H9 (cell line): Measurements from ENCODE around the gene ICE2. TPM values are rescaled to one million over a fixed set of nuclear protein-coding genes. Genes with fewer than 3 reads are reported as not detected.

Experiments used
- DNase-seq: peaks from one replicate; pipeline ENCODE4 v3.0.0-alpha.2; 2017
- H2AFZ ChIP-seq: one replicate; pipeline ENCODE4 v1.6.1; 2013; ENCODE audit warnings: mild to moderate bottlenecking, low read length, control low read depth, moderate library complexity
- H2AK5ac ChIP-seq: 2 replicates; pipeline ENCODE4 v1.6.1; 2013; ENCODE audit warnings: low read length, control low read depth, mixed read lengths; ENCODE audit not compliant: insufficient read length
- H2BK120ac ChIP-seq: one replicate; pipeline ENCODE4 v1.6.1; 2013; ENCODE audit warnings: low read depth, mild to moderate bottlenecking, low read length, control low read depth, inconsistent platforms; ENCODE audit not compliant: poor library complexity, severe bottlenecking
- H2BK12ac ChIP-seq: 2 replicates; pipeline ENCODE4 v1.6.1; 2013; ENCODE audit warnings: low read length, control low read depth, mixed read lengths, low read depth; ENCODE audit not compliant: insufficient read length
- H2BK15ac ChIP-seq: 2 replicates; pipeline ENCODE4 v1.6.1; 2013; ENCODE audit warnings: low read depth, low read length, control low read depth
- H2BK20ac ChIP-seq: one replicate; pipeline ENCODE4 v1.6.1; 2013; ENCODE audit warnings: low read depth, mild to moderate bottlenecking, low read length, control low read depth, inconsistent platforms; ENCODE audit not compliant: poor library complexity, severe bottlenecking
- H2BK5ac ChIP-seq: 2 replicates; pipeline ENCODE4 v1.6.1; 2013; ENCODE audit warnings: low read length, control low read depth, mixed read lengths; ENCODE audit not compliant: insufficient read length
- H3K14ac ChIP-seq: 2 replicates; pipeline ENCODE4 v1.6.1; 2013; ENCODE audit warnings: low read length, control low read depth; ENCODE audit not compliant: insufficient read depth
- H3K18ac ChIP-seq: 2 replicates; pipeline ENCODE4 v1.6.1; 2013; ENCODE audit warnings: low read depth, mild to moderate bottlenecking, mixed read lengths, low read length, control low read depth; ENCODE audit not compliant: insufficient read length
- H3K23ac ChIP-seq: 2 replicates; pipeline ENCODE4 v1.6.1; 2013; ENCODE audit warnings: low read length, control low read depth, mixed read lengths, low read depth; ENCODE audit not compliant: insufficient read length
- H3K23me2 ChIP-seq: 2 replicates; pipeline ENCODE4 v1.6.1; 2013; ENCODE audit warnings: low read depth, mild to moderate bottlenecking, mixed read lengths, low read length, control low read depth; ENCODE audit not compliant: insufficient read length, poor library complexity, severe bottlenecking
- H3K27ac ChIP-seq: 2 replicates; pipeline ENCODE4 v1.5.1; 2013; ENCODE audit warnings: low read length, control low read depth, mixed read lengths, low read depth; ENCODE audit not compliant: insufficient read length
- H3K27me3 ChIP-seq: 2 replicates; pipeline ENCODE4 v1.6.1; 2013; ENCODE audit warnings: low read length, control low read depth, inconsistent platforms; ENCODE audit not compliant: insufficient read depth
- H3K4ac ChIP-seq: 2 replicates; pipeline ENCODE4 v1.6.1; 2013; ENCODE audit warnings: low read depth, mild to moderate bottlenecking, control low read depth, inconsistent platforms, low read length, moderate library complexity
- H3K4me1 ChIP-seq: 2 replicates; pipeline ENCODE4 v1.6.1; 2013; ENCODE audit warnings: low read length, control low read depth, inconsistent platforms; ENCODE audit not compliant: insufficient read depth
- H3K4me2 ChIP-seq: 2 replicates; pipeline ENCODE4 v1.6.1; 2013; ENCODE audit warnings: low read length, control low read depth, mixed read lengths; ENCODE audit not compliant: insufficient read length, insufficient read depth
- H3K56ac ChIP-seq: 2 replicates; pipeline ENCODE4 v1.6.1; 2013; ENCODE audit warnings: low read depth, mild to moderate bottlenecking, mixed read lengths, low read length, control low read depth; ENCODE audit not compliant: insufficient read length
- H3K79me1 ChIP-seq: 2 replicates; pipeline ENCODE4 v1.6.1; 2013; ENCODE audit warnings: low read depth, mild to moderate bottlenecking, moderate library complexity, low read length, control low read depth, inconsistent platforms; ENCODE audit not compliant: insufficient read depth, poor library complexity, severe bottlenecking
- H3K79me2 ChIP-seq: 2 replicates; pipeline ENCODE4 v1.6.1; 2013; ENCODE audit warnings: low read length, control low read depth, inconsistent platforms; ENCODE audit not compliant: insufficient read depth
- H3K9ac ChIP-seq: 2 replicates; pipeline ENCODE4 v1.6.1; 2013; ENCODE audit warnings: low read length, control low read depth, mixed read lengths; ENCODE audit not compliant: insufficient read length; ENCODE audit errors: extremely low read depth
- H3K9me3 ChIP-seq: one replicate; pipeline ENCODE4 v1.6.1; 2013; ENCODE audit warnings: low read depth, low read length, inconsistent platforms; ENCODE audit not compliant: control insufficient read depth
- H3T11ph ChIP-seq: one replicate; pipeline ENCODE4 v1.6.1; 2013; ENCODE audit warnings: mild to moderate bottlenecking, low read length, control low read depth, inconsistent platforms
- H4K20me1 ChIP-seq: one replicate; pipeline ENCODE4 v1.6.1; 2013; ENCODE audit not compliant: control insufficient read depth, insufficient read length, insufficient read depth
- H4K5ac ChIP-seq: 2 replicates; pipeline ENCODE4 v1.6.1; 2013; ENCODE audit warnings: low read depth, mild to moderate bottlenecking, mixed read lengths, low read length, control low read depth; ENCODE audit not compliant: insufficient read length
- H4K8ac ChIP-seq: replicated peaks from 2 replicates; pipeline ENCODE4 v1.6.1; 2013; ENCODE audit warnings: low read length, control low read depth, mixed read lengths, low read depth; ENCODE audit not compliant: insufficient read length
- H4K91ac ChIP-seq: 2 replicates; pipeline ENCODE4 v1.6.1; 2013; ENCODE audit warnings: low read depth, mild to moderate bottlenecking, moderate library complexity, mixed read lengths, low read length, control low read depth; ENCODE audit not compliant: insufficient read length
- H3K27ac Mint-ChIP-seq, 3 experiments: 2 replicates in 2 of 3; 3 replicates in 1 of 3; pipeline ENCODE4 v1.8.0; 2020 to 2021; ENCODE audit warnings: mixed read lengths in 3 of 3, mild to moderate bottlenecking in 1 of 3, moderate library complexity in 1 of 3
- H3K27me3 Mint-ChIP-seq: 2 replicates; pipeline ENCODE4 v1.8.0; 2021; ENCODE audit warnings: low read depth, mild to moderate bottlenecking, moderate library complexity, mixed read lengths
- H3K36me3 Mint-ChIP-seq, 3 experiments: 2 replicates in 2 of 3; 3 replicates in 1 of 3; pipeline ENCODE4 v1.8.0; 2020 to 2021; ENCODE audit warnings: low read depth in 3 of 3, mixed read lengths in 3 of 3; ENCODE audit not compliant: insufficient read depth in 1 of 3
- H3K4me1 Mint-ChIP-seq, 2 experiments: 2 replicates each; pipeline ENCODE4 v1.8.0; 2020; ENCODE audit warnings: mixed read lengths in 2 of 2
- H3K4me3 Mint-ChIP-seq, 2 experiments: 2 replicates in 1 of 2; 3 replicates in 1 of 2; pipeline ENCODE4 v1.8.0; 2020 to 2021; ENCODE audit warnings: mild to moderate bottlenecking in 2 of 2, mixed read lengths in 2 of 2, moderate library complexity in 1 of 2
- H3K9me3 Mint-ChIP-seq, 2 experiments: 2 replicates in 1 of 2; 3 replicates in 1 of 2; pipeline ENCODE4 v1.8.0; 2020; ENCODE audit warnings: mild to moderate bottlenecking in 2 of 2, mixed read lengths in 2 of 2, moderate library complexity in 1 of 2
- WGBS: extraction: QIAGEN DNeasy Blood & Tissue Kit; methylation state at CpG from one replicate; pipeline ENCODE4 v1.1.7; 2013; ENCODE audit warnings: missing lambda C conversion rate, low lambda C conversion rate, mixed read lengths; ENCODE audit not compliant: insufficient read length; ENCODE audit errors: extremely low coverage; 5-methylcytosine and 5-hydroxymethylcytosine counted together
- total RNA-seq: library from RNA; stranded (reverse); gene quantifications from 2 replicates; pipeline ENCODE4 v1.2.1, GENCODE V29; 2021
- TF ChIP-seq, protein P1 (sequence below): fragments of 200-600 bp; sonication (generic); conservative IDR thresholded peaks from 3 replicates; pipeline ENCODE4 v1.8.0; 2021; ENCODE audit warnings: antibody characterized with exemption, mild to moderate bottlenecking

ICE2 gene
- total RNA-seq, 1 experiment from 2014 or later, result 76.3 TPM

DNA sequence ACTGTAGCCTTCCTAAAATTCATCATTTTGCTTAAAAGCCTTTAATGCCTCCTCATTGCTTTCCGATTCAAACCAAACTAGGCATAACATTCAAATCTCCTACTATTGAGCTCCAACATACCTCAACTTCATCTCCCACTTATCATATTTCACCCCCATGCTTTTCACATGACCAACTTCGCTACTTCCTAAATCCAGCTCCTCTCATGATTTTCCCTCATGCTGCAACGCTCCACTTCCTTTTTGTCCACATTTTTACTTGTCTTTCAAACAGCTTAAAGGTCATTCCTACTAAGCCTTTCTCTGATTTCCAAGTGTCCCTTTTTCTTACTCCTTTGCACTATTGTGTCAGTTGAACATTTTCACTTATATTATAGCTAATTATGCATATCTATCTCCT, 60.8 kb downstream of the ICE2 start:
- H3K4me2 ChIP-seq, result no peak overlapping the region
- no peaks in the 10 kb centered on the region for H3K23me2 ChIP-seq
- no peak for DNase-seq
- H3K4ac ChIP-seq, result no peak overlapping the region
- H4K20me1 ChIP-seq, result no peaks in the 10 kb centered on the region
- H3K4me1 ChIP-seq, result no peaks in the 10 kb centered on the region
- H3K56ac ChIP-seq, result no peak overlapping the region
- no peak overlapping the region for H2BK15ac ChIP-seq
- H2AK5ac ChIP-seq, result no peak overlapping the region
- no peak overlapping the region for H2BK120ac ChIP-seq
- no peak overlapping the region for H4K91ac ChIP-seq
- 100% methylated on average over 1 of the region's 3 CpGs for WGBS
- H3K79me1 ChIP-seq, result no peaks in the 10 kb centered on the region
- no peak overlapping the region for H2BK5ac ChIP-seq
- H3K23ac ChIP-seq, result no peak overlapping the region
- Mint-ChIP-seq H3K9me3 (no peaks in the 10 kb centered on the region), H3K4me1 (peaks cover 5% of the 10 kb centered on the region in 2 experiments), H3K27me3 (no peaks in the 10 kb centered on the region), H3K4me3 (no peak overlapping the region), H3K36me3 (peaks cover 3 to 5% (median 3%) of the 10 kb centered on the region in 3 experiments; a peak in 5 of 7 replicates), H3K27ac (no peak overlapping the region)
- no peaks in the 10 kb centered on the region for H3K9me3 ChIP-seq
- H4K5ac ChIP-seq, result no peak overlapping the region
- no peak overlapping the region for H3K14ac ChIP-seq
- H4K8ac ChIP-seq, result no peak overlapping the region
- no peaks in the 10 kb centered on the region for H3K27me3 ChIP-seq
- no peak overlapping the region for H2BK20ac ChIP-seq
- H3K79me2 ChIP-seq, result no peaks in the 10 kb centered on the region
- H2BK12ac ChIP-seq, result no peak overlapping the region
- no peak overlapping the region for H3K9ac ChIP-seq
- no peak overlapping the region for H3K27ac ChIP-seq
- H3T11ph ChIP-seq, result no peak overlapping the region
- H2AFZ ChIP-seq, result no peak overlapping the region
- no peak overlapping the region for H3K18ac ChIP-seq
- TF ChIP-seq, protein P1, sequence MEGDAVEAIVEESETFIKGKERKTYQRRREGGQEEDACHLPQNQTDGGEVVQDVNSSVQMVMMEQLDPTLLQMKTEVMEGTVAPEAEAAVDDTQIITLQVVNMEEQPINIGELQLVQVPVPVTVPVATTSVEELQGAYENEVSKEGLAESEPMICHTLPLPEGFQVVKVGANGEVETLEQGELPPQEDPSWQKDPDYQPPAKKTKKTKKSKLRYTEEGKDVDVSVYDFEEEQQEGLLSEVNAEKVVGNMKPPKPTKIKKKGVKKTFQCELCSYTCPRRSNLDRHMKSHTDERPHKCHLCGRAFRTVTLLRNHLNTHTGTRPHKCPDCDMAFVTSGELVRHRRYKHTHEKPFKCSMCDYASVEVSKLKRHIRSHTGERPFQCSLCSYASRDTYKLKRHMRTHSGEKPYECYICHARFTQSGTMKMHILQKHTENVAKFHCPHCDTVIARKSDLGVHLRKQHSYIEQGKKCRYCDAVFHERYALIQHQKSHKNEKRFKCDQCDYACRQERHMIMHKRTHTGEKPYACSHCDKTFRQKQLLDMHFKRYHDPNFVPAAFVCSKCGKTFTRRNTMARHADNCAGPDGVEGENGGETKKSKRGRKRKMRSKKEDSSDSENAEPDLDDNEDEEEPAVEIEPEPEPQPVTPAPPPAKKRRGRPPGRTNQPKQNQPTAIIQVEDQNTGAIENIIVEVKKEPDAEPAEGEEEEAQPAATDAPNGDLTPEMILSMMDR, result no peak
